HG02759 (cell line): ENCODE results near the gene TGIF2.

Source experiments
- ATAC-seq: cut with Tn5 transposase; IDR thresholded peaks from one replicate; pipeline ENCODE4 v1.9.1; 2021; ENCODE audit warnings: mild to moderate bottlenecking, moderate library complexity; ENCODE audit not compliant: unreplicated experiment

TGIF2 gene

GRCh38 chr20:36573103-36573797 lies at the start of gene TGIF2:
Gene TGIF2, plus strand, starts transcription at chr20:36573597. Its CDS starts 5,178 bp downstream, at chr20:36578775.
- peak; percentile 77 for ATAC-seq

GRCh38 chr20:36525620-36526365 lies 47.6 kb upstream of the TGIF2 start:
- no peak for ATAC-seq

GRCh38 chr20:36526521-36527011 lies 46.8 kb upstream of the TGIF2 start:
- no peak for ATAC-seq

GRCh38 chr20:36527331-36528125 lies 45.9 kb upstream of the TGIF2 start:
- ATAC-seq = no peak

GRCh38 chr20:36528176-36528874 lies 45.1 kb upstream of the TGIF2 start:
- ATAC-seq = no peak

- ATAC-seq = no peak
Measured at GRCh38 chr20:36528875-36529417, 44.5 kb upstream of the TGIF2 start.

- ATAC-seq = no peak
Measured at GRCh38 chr20:36532388-36532787, 41.0 kb upstream of the TGIF2 start.

GRCh38 chr20:36532822-36533221 lies 40.6 kb upstream of the TGIF2 start:
- no peak for ATAC-seq

GRCh38 chr20:36538026-36538722 lies 35.2 kb upstream of the TGIF2 start:
- ATAC-seq = no peak

- ATAC-seq = no peak
Measured at GRCh38 chr20:36540551-36541211, 32.7 kb upstream of the TGIF2 start.

GRCh38 chr20:36541227-36541767 lies 32.1 kb upstream of the TGIF2 start, which contains the start of gene MYL9:
Gene MYL9, plus strand, starts transcription at chr20:36541519. Its CDS starts 3,366 bp downstream, at chr20:36544885.
- ATAC-seq = no peak

GRCh38 chr20:36541768-36542488 lies 31.5 kb upstream of the TGIF2 start:
- ATAC-seq = no peak

GRCh38 chr20:36542516-36543183 lies 30.7 kb upstream of the TGIF2 start:
- ATAC-seq = no peak

GRCh38 chr20:36543184-36544133 lies 29.9 kb upstream of the TGIF2 start:
- ATAC-seq = no peak

- ATAC-seq = no peak
Measured at GRCh38 chr20:36544134-36545018, 29.0 kb upstream of the TGIF2 start.
